OCI-LY7 (cell line): ENCODE results near the gene MZB1. TPM values are rescaled to one million over a fixed set of nuclear protein-coding genes. Genes with fewer than 3 reads are reported as not detected.
A peak's percentile ranks its signal among the peaks of the same experiment; 100 is the strongest.

ENCODE experiments used
- BruUV-seq: library from RNA; stranded (reverse); fragments of 400-500 nt; replicated peaks from 2 replicates; lab custom pipeline; 2021; lab: Mats Ljungman, UMichigan
- CTCF ChIA-PET: fragments of 300-600 bp; sonication (Branson Sonifier 250); formaldehyde crosslinking; loops from one replicate; lab custom pipeline; 2022; ENCODE audit warnings: antibody characterized with exemption; ENCODE audit not compliant: unreplicated experiment; lab: Charles Lee
- POLR2A ChIA-PET: fragments of 300-600 bp; sonication (Branson Sonifier 250); formaldehyde crosslinking; loops from one replicate; lab custom pipeline; 2022; ENCODE audit warnings: antibody characterized with exemption; lab: Charles Lee
- DNase-seq: peaks from one replicate; pipeline ENCODE4 v3.0.0-alpha.2; 2015; ENCODE audit warnings: low spot score
- H2AFZ ChIP-seq: fragments of 200-600 bp; sonication (generic), shearing (Covaris generic); 2 replicates; pipeline ENCODE4 v1.6.1; 2014; ENCODE audit warnings: mild to moderate bottlenecking, antibody characterized with exemption, low read length, moderate library complexity
- H3K27ac ChIP-seq: fragments of 200-600 bp; sonication (generic); 2 replicates; pipeline ENCODE4 v1.5.1; 2014; ENCODE audit warnings: mixed run types, low read depth, mild to moderate bottlenecking, moderate library complexity, low read length, inconsistent platforms; ENCODE audit not compliant: poor library complexity, severe bottlenecking
- H3K36me3 ChIP-seq: fragments of 200-600 bp; sonication (generic); 2 replicates; pipeline ENCODE4 v1.6.1; 2014; ENCODE audit warnings: mild to moderate bottlenecking, antibody characterized with exemption, low read length, moderate library complexity, mixed read lengths; ENCODE audit not compliant: insufficient read depth
- H3K4me1 ChIP-seq: fragments of 200-600 bp; sonication (generic); 2 replicates; pipeline ENCODE4 v1.5.1; 2014; ENCODE audit warnings: mild to moderate bottlenecking, low read length; ENCODE audit not compliant: insufficient read depth, poor library complexity, severe bottlenecking
- H3K4me2 ChIP-seq: fragments of 200-600 bp; sonication (generic); 2 replicates; pipeline ENCODE4 v1.6.1; 2014; ENCODE audit warnings: mild to moderate bottlenecking, low read length
- H3K4me3 ChIP-seq: fragments of 200-600 bp; sonication (generic); 2 replicates; pipeline ENCODE4 v1.5.1; 2014; ENCODE audit warnings: mild to moderate bottlenecking, low read depth, low read length; ENCODE audit not compliant: poor library complexity, severe bottlenecking
- H3K79me2 ChIP-seq: fragments of 200-600 bp; sonication (generic); 2 replicates; pipeline ENCODE4 v1.6.1; 2016; ENCODE audit warnings: low read depth, mild to moderate bottlenecking, low read length, moderate library complexity, mixed read lengths; ENCODE audit not compliant: insufficient read depth
- H3K9me2 ChIP-seq: fragments of 200-600 bp; sonication (generic); 2 replicates; pipeline ENCODE4 v1.6.1; 2016; ENCODE audit warnings: mild to moderate bottlenecking, low read length, mixed read lengths; ENCODE audit not compliant: insufficient read depth
- H3K9me3 ChIP-seq: fragments of 200-600 bp; sonication (generic); 2 replicates; pipeline ENCODE4 v1.6.1; 2014; ENCODE audit warnings: mild to moderate bottlenecking, mixed run types, low read length, mixed read lengths
- H4K20me1 ChIP-seq: fragments of 200-600 bp; sonication (generic); 2 replicates; pipeline ENCODE4 v1.6.1; 2014; ENCODE audit warnings: mild to moderate bottlenecking, antibody characterized with exemption, low read length, moderate library complexity, mixed read lengths; ENCODE audit not compliant: insufficient read depth
- EZH2phosphoT487 ChIP-seq: fragments of 200-600 bp; sonication (generic); IDR thresholded peaks from 2 replicates; pipeline ENCODE4 v1.6.1; 2018; ENCODE audit warnings: low read depth, borderline replicate concordance, mild to moderate bottlenecking, mixed run types, antibody characterized with exemption, low read length, moderate library complexity, mixed read lengths
- intact Hi-C: fragments of 100-400 bp; cut with micrococcal nuclease; formaldehyde crosslinking; loops from one replicate; pipeline ENCODE4 v1.10.0; 2022; ENCODE audit not compliant: unreplicated experiment
- total RNA-seq, 2 experiments: library from RNA; depleted of rRNA in 1 of 2; stranded (reverse); fragments of >200 nt in 1 of 2; shearing (Covaris generic) in 1 of 2; gene quantifications; 2 replicates each; pipeline ENCODE4 v1.2.3, GENCODE V29; 2014 to 2022
- TF ChIP-seq, protein P1 (sequence below): fragments of 200-600 bp; sonication (generic); conservative IDR thresholded peaks from 2 replicates; pipeline ENCODE4 v1.5.1; 2014; ENCODE audit warnings: mild to moderate bottlenecking, antibody characterized with exemption, low read length, moderate library complexity, mixed read lengths

Gene MZB1
- total RNA-seq, 2 experiments from 2014 or later = 727 to 1,014 TPM

DNA sequence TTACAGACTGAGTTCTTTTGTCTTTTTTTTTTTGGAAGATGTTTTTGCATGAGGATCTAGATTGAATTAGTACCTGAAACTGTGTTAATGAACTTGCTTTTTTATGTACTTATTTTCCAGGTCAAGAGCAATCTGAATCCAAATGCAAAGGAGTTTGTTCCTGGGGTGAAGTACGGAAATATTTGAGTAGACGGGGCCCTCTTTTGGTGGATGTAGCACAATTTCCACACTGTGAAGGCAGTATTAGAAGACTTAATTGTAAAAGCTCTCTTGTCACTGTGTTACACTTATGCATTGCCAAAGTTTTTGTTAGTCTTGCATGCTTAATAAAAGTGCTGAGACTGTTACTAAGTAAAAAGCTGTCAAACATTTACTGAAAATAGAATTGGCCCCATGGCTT lies 21.1 kb downstream of the MZB1 start:
- 0 out of 2 replicates have a peak, but pooled peaks cover under 1% of the 10 kb centered on the region for H3K9me3 ChIP-seq
- no peaks in the 10 kb centered on the region for H3K79me2 ChIP-seq
- DNase-seq = peak; percentile 27
- ChIA-PET POLR2A (no interaction called here), CTCF (no interaction called here)
- no TSS peak for BruUV-seq
- no peaks in the 10 kb centered on the region for H3K4me1 ChIP-seq
- H3K36me3 ChIP-seq = peaks cover 81% of the 10 kb centered on the region
- H3K4me2 ChIP-seq = no peak overlapping the region
- TF ChIP-seq, protein P1, sequence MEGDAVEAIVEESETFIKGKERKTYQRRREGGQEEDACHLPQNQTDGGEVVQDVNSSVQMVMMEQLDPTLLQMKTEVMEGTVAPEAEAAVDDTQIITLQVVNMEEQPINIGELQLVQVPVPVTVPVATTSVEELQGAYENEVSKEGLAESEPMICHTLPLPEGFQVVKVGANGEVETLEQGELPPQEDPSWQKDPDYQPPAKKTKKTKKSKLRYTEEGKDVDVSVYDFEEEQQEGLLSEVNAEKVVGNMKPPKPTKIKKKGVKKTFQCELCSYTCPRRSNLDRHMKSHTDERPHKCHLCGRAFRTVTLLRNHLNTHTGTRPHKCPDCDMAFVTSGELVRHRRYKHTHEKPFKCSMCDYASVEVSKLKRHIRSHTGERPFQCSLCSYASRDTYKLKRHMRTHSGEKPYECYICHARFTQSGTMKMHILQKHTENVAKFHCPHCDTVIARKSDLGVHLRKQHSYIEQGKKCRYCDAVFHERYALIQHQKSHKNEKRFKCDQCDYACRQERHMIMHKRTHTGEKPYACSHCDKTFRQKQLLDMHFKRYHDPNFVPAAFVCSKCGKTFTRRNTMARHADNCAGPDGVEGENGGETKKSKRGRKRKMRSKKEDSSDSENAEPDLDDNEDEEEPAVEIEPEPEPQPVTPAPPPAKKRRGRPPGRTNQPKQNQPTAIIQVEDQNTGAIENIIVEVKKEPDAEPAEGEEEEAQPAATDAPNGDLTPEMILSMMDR = peak; percentile 70
- no peak for TF ChIP-seq EZH2phosphoT487
- no peak overlapping the region for H3K4me3 ChIP-seq
- H2AFZ ChIP-seq = no peak overlapping the region
- H3K9me2 ChIP-seq = no peaks in the 10 kb centered on the region
- 0 out of 2 replicates have a peak, but pooled peaks cover 3% of the 10 kb centered on the region for H4K20me1 ChIP-seq
- intact Hi-C loops = no loop called here
- H3K27ac ChIP-seq = no peak overlapping the region

DNA sequence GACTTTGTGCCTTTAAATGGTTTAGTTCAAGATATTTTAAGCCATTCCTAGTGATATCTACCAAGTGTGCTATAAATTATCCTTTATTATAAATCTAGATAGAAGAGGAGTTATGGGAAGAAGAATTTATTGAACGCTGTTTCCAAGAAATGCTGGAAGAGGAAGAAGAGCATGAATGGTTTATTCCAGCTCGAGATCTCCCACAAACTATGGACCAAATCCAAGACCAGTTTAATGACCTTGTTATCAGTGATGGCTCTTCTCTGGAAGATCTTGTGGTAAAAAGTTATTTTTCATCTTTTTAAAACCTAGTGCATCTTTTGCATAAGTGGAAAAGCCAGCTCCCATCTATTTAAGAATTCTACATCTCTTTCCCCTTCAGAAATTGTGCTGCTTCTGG lies 25.2 kb downstream of the MZB1 start:
- no peak overlapping the region for H3K27ac ChIP-seq
- POLR2A ChIA-PET = interaction anchor here (0.9 kb wide), 1 partner anchor 11 kb away, joined by 4 read pairs; no protein-coding TSS in a partner anchor
- peaks cover 36% of the 10 kb centered on the region for H3K79me2 ChIP-seq

DNA sequence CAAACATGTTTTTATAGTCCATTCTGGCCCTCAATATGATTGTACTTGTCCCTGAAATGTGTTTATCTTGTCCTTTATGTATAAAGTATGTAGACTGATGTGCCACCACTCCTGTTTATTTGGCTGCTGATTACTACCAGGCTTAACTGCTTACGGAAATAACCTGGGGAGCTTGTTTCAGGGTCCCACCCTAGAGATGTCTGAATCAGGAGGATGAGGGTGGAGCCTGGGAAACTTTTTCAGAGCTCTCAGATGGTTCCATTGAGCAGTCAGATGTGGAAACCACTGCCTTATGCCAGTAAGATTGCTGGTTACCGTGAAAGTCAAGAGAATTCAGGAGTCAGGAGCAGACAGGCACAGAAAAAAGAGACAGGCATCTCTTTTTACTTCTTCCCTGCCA lies 25.8 kb downstream of the MZB1 start:
- Histone ChIP-seq H2AFZ (no peak overlapping the region), H3K79me2 (peaks cover 41% of the 10 kb centered on the region), H3K4me1 (no peaks in the 10 kb centered on the region), H3K4me3 (no peak overlapping the region), H4K20me1 (peaks cover 7% of the 10 kb centered on the region; the same call in 1 of the 2 replicates), H3K4me2 (no peak overlapping the region), H3K9me3 (peaks cover 6% of the 10 kb centered on the region; the same call in 1 of the 2 replicates), H3K9me2 (no peaks in the 10 kb centered on the region), H3K27ac (no peak overlapping the region), H3K36me3 (peaks cover 81% of the 10 kb centered on the region)
- intact Hi-C loops = no loop called here
- ChIA-PET CTCF (no interaction called here), POLR2A (interaction anchor here (0.9 kb wide), 1 partner anchor 10 kb away, joined by 4 read pairs; no protein-coding TSS in a partner anchor)
- no peak for DNase-seq
- no TSS peak for BruUV-seq
- TF ChIP-seq, protein P1 = no peak
- TF ChIP-seq EZH2phosphoT487 = no peak

More for the DNA sequence above, 25.2 kb downstream of the MZB1 start:
- intact Hi-C loops = no loop called here
- peaks cover 6% of the 10 kb centered on the region; the same call in 1 of the 2 replicates for H3K9me3 ChIP-seq
- H3K4me2 ChIP-seq = no peak overlapping the region
- BruUV-seq = no TSS peak
- no peak for DNase-seq
- no peak overlapping the region for H3K4me3 ChIP-seq
- TF ChIP-seq EZH2phosphoT487 = no peak
- TF ChIP-seq, protein P1 = no peak
- H4K20me1 ChIP-seq = peaks cover 7% of the 10 kb centered on the region; the same call in 1 of the 2 replicates
- no peaks in the 10 kb centered on the region for H3K4me1 ChIP-seq
- H2AFZ ChIP-seq = no peak overlapping the region
- CTCF ChIA-PET = no interaction called here
- no peaks in the 10 kb centered on the region for H3K9me2 ChIP-seq
- H3K36me3 ChIP-seq = peaks cover 81% of the 10 kb centered on the region
